Measurements from ENCODE around the gene KLHL14.

The KLHL14 gene

DNA sequence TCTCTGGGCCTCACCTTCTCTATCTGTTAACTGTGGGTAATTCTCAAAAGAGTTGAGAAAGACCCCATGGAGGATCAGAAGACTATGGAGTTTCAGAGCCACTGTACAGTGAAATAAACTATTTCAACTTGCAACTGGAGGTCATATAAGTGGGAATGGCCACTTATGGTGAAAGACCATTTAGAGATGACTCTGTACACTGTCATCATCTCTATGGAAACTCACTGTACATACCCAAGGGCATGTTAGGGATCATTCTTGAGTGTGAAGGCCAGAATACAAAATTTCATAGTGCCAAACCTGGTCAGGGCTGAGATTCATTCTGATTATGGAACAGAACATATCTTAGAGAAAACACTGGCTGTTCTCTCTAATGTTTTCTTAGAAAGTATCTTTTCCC, 149.3 kb downstream of the KLHL14 start:
- Histone ChIP-seq H3K27ac (no peak overlapping the region), H3K9ac (no peak overlapping the region), H3K4me1 (no peaks in the 10 kb centered on the region), H3K4me3 (no peak overlapping the region), H3K27me3 (no peaks in the 10 kb centered on the region), H3K4me2 (no peak overlapping the region), H3K36me3 (no peaks in the 10 kb centered on the region), H3K9me3 (no peaks in the 10 kb centered on the region), H4K20me1 (no peaks in the 10 kb centered on the region)
- no peak for TF ChIP-seq Cebpa-rat (IDR thresholded peaks at IDR 0.05)

Data from BLaER1 (cell line).